SK-N-SH (cell line): ENCODE data around the gene SLC22A4. TPM values are rescaled to one million over a fixed set of nuclear protein-coding genes. Genes with fewer than 3 reads are reported as not detected.

Experiments
- CTCF ChIA-PET: fragments of 300-600, 350-600 bp; formaldehyde crosslinking; extraction: SDS; loops from one replicate; lab custom pipeline; 2021; lab: Yijun Ruan, JAX
- POLR2A ChIA-PET: fragments of 350-600 bp; sonication (Branson Sonifier 250); formaldehyde crosslinking; extraction: SDS; loops from one replicate; lab custom pipeline; 2020; ENCODE audit warnings: antibody characterized with exemption, inconsistent platforms; lab: Yijun Ruan, JAX
- DNase-seq: peaks from one replicate; pipeline ENCODE4 v3.0.0; 2012
- H2AFZ ChIP-seq: fragments of 200-600 bp; sonication (generic); 2 replicates; pipeline ENCODE4 v1.8.1; 2016; ENCODE audit warnings: antibody characterized with exemption, mild to moderate bottlenecking, low read depth
- H3F3A ChIP-seq: fragments of 200-600 bp; sonication (generic); replicated peaks from 2 replicates; pipeline ENCODE3; 2016; ENCODE audit warnings: antibody characterized with exemption, mild to moderate bottlenecking; ENCODE audit not compliant: insufficient read depth
- H3K27ac ChIP-seq, 2 experiments: fragments of 200-500 bp in 1 of 2; fragments of 200-600 bp in 1 of 2; sonication (Bioruptor generic) in 1 of 2; sonication (generic), shearing (Covaris generic) in 1 of 2; 2 replicates each; pipeline versions ENCODE4 v1.5.1 to v1.6.1; 2014 to 2016; ENCODE audit warnings: low read depth in 2 of 2, inconsistent platforms in 1 of 2, low read length in 1 of 2, mild to moderate bottlenecking in 1 of 2, mixed read lengths in 1 of 2
- H3K27me3 ChIP-seq: fragments of 200-600 bp; sonication (generic), shearing (Covaris generic); 2 replicates; pipeline ENCODE4 v1.6.1; 2016; ENCODE audit warnings: mixed run types; ENCODE audit not compliant: insufficient read depth
- H3K36me3 ChIP-seq, 2 experiments: fragments of 200-500 bp in 1 of 2; fragments of 200-600 bp in 1 of 2; sonication (Bioruptor generic) in 1 of 2; sonication (generic) in 1 of 2; replicated peaks in 1 of 2; 2 replicates each; pipeline versions ENCODE3 to v1.5.1; 2014 to 2016; ENCODE audit warnings: low read length in 1 of 2, mild to moderate bottlenecking in 1 of 2; ENCODE audit not compliant: insufficient read depth in 2 of 2, control insufficient read depth in 1 of 2
- H3K4me1 ChIP-seq, 2 experiments: fragments of 200-500 bp in 1 of 2; fragments of 200-600 bp in 1 of 2; sonication (Bioruptor generic) in 1 of 2; sonication (generic), shearing (Covaris generic) in 1 of 2; 2 replicates each; pipeline versions ENCODE4 v1.5.1 to v1.6.1; 2014 to 2016; ENCODE audit warnings: low read depth in 1 of 2, low read length in 1 of 2, mixed run types in 1 of 2; ENCODE audit not compliant: insufficient read depth in 2 of 2, control insufficient read depth in 1 of 2
- H3K4me2 ChIP-seq: fragments of 200-600 bp; sonication (generic), shearing (Covaris generic); 2 replicates; pipeline ENCODE4 v1.6.1; 2017; ENCODE audit warnings: mixed run types
- H3K4me3 ChIP-seq, 2 experiments: fragments of 200-500 bp in 1 of 2; fragments of 200-600 bp in 1 of 2; sonication (Bioruptor generic) in 1 of 2; sonication (generic), shearing (Covaris generic) in 1 of 2; 2 replicates each; pipeline versions ENCODE4 v1.5.1 to v1.8.1; 2014 to 2016; ENCODE audit warnings: low read depth in 2 of 2, inconsistent platforms in 1 of 2, low read length in 1 of 2, mild to moderate bottlenecking in 1 of 2, mixed read lengths in 1 of 2, moderate library complexity in 1 of 2
- H3K79me2 ChIP-seq: fragments of 200-600 bp; sonication (generic); 2 replicates; pipeline ENCODE4 v1.8.1; 2017; ENCODE audit warnings: mild to moderate bottlenecking; ENCODE audit not compliant: insufficient read depth
- H3K9ac ChIP-seq: fragments of 200-600 bp; sonication (generic); 2 replicates; pipeline ENCODE4 v1.6.1; 2017; ENCODE audit warnings: mixed run types
- H3K9me2 ChIP-seq: fragments of 200-600 bp; sonication (generic); 2 replicates; pipeline ENCODE4 v1.6.1; 2017; ENCODE audit warnings: mixed run types
- H3K9me3 ChIP-seq: fragments of 200-600 bp; sonication (generic); 2 replicates; pipeline ENCODE4 v1.6.1; 2017; ENCODE audit warnings: mixed run types, mild to moderate bottlenecking, moderate library complexity
- H4K20me1 ChIP-seq: fragments of 200-600 bp; sonication (generic); 2 replicates; pipeline ENCODE4 v1.6.1; 2017; ENCODE audit warnings: mild to moderate bottlenecking, mixed run types; ENCODE audit not compliant: insufficient read depth
- CHD2 ChIP-seq: fragments of 150-350 bp; IDR thresholded peaks from 2 replicates; pipeline ENCODE4 v1.6.1; 2018; ENCODE audit warnings: low read length; ENCODE audit not compliant: partially characterized antibody
- CTCF ChIP-seq: fragments of 200-600 bp; sonication (generic); IDR thresholded peaks from 2 replicates; pipeline ENCODE4 v1.6.1; 2017; ENCODE audit warnings: antibody characterized with exemption, mild to moderate bottlenecking, moderate library complexity
- ELF1 ChIP-seq: IDR thresholded peaks from 2 replicates; pipeline ENCODE4 v1.4.0; 2012
- EZH2phosphoT487 ChIP-seq: fragments of 200-600 bp; sonication (generic); IDR thresholded peaks from 2 replicates; pipeline ENCODE4 v1.6.1; 2017; ENCODE audit warnings: low read depth, mixed run types, mild to moderate bottlenecking, antibody characterized with exemption, moderate library complexity, borderline replicate concordance
- GATA2 ChIP-seq: sonication (generic); formaldehyde crosslinking; IDR thresholded peaks from 2 replicates; pipeline ENCODE4 v1.5.0; 2020; ENCODE audit warnings: mild to moderate bottlenecking, missing genetic modification reagents
- MAX ChIP-seq: IDR thresholded peaks from 2 replicates; pipeline ENCODE4 v1.4.0; 2012; ENCODE audit warnings: low read depth
- MXI1 ChIP-seq: IDR thresholded peaks from 2 replicates; pipeline ENCODE4 v1.6.1; 2012; ENCODE audit warnings: mild to moderate bottlenecking, low read depth, low read length, improper control_type of control experiment
- RAD21 ChIP-seq: IDR thresholded peaks from 2 replicates; pipeline ENCODE4 v1.6.1; 2012; ENCODE audit warnings: mild to moderate bottlenecking, low read length
- RCOR1 ChIP-seq: fragments of 150-350 bp; IDR thresholded peaks from 2 replicates; pipeline ENCODE4 v1.6.1; 2017; ENCODE audit warnings: antibody characterized with exemption, low read length
- RFX5 ChIP-seq: IDR thresholded peaks from 2 replicates; pipeline ENCODE4 v1.6.1; 2012; ENCODE audit warnings: mild to moderate bottlenecking, improper control_type of control experiment, low read length
- RXRA ChIP-seq: IDR thresholded peaks from 2 replicates; pipeline ENCODE4 v1.4.0; 2012; ENCODE audit warnings: low read depth, mild to moderate bottlenecking, borderline replicate concordance
- SMC3 ChIP-seq: IDR thresholded peaks from 2 replicates; pipeline ENCODE4 v1.6.1; 2012; ENCODE audit warnings: low read depth, low read length, improper control_type of control experiment
- TAF1 ChIP-seq: IDR thresholded peaks from 2 replicates; pipeline ENCODE4 v1.6.1; 2012; ENCODE audit warnings: low read depth, mild to moderate bottlenecking, low read length, moderate library complexity, borderline replicate concordance
- TCF12 ChIP-seq: IDR thresholded peaks from 2 replicates; pipeline ENCODE4 v1.4.0; 2012
- TEAD4 ChIP-seq: IDR thresholded peaks from 2 replicates; pipeline ENCODE4 v1.4.0; 2012; ENCODE audit warnings: mild to moderate bottlenecking, borderline replicate concordance; ENCODE audit not compliant: insufficient read depth
- YY1 ChIP-seq: IDR thresholded peaks from 2 replicates; pipeline ENCODE4 v1.4.0; 2012; ENCODE audit warnings: low read depth, mild to moderate bottlenecking
- WGBS: methylation state at CpG from one replicate; pipeline ENCODE4 v1.1.6; 2017; ENCODE audit warnings: low lambda C conversion rate; 5-methylcytosine and 5-hydroxymethylcytosine counted together
- polyA plus RNA-seq, 3 experiments: library from polyadenylated mRNA; depleted of rRNA; stranded (reverse); fragments of >200 nt; gene quantifications; 2 replicates each; pipeline ENCODE4 v1.2.3, GENCODE V29; 2012

SLC22A4 gene
- polyA plus RNA-seq, 1 of the 3 experiments (the other 2 are of a cell fraction) = 3.3 TPM

DNA sequence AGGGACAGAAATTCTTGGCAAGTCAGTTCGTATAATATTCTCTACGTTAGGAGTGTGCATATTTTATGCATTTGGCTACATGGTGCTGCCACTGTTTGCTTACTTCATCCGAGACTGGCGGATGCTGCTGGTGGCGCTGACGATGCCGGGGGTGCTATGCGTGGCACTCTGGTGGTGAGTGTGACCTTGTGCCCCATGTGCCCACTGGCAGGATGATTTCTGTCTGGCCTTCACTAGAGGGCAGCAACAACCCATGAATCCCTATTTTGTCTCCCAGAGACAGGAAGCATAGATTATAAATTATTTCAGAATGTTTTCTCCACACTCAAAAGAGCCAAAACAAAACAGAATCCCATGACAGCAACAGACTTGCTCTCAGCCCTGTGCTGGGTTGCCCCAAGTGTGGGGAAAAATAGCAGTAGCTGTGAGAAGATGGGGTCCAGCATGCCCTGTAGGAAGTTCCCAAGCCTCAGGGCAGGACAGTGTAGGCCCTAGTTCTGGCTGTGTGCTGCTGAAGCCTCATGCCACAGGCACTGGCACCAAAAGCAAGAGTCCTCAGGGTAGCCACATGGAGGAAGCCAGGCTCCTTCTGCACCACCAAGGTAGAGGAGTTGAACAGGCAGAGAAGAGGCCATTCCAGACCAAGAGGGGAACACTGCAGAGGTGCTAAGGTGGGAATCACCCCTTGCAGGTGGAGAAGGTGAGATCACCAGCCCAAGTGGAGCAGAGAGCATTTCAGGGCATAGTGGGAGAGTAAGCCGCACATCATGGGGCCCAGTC is 91.3 kb downstream of the SLC22A4 start:
- Histone ChIP-seq H3K4me1 (peaks cover 26 to 30% of the 10 kb centered on the region in 2 experiments), H3K4me2 (no peak overlapping the region), H3K27me3 (no peaks in the 10 kb centered on the region), H3K27ac (peak overlapping the region; percentile 42 to 78; a peak in 3 of 4 replicates), H3K36me3 (peaks cover 0 to 14% of the 10 kb centered on the region in 2 experiments), H3K9me3 (no peaks in the 10 kb centered on the region), H3K79me2 (no peaks in the 10 kb centered on the region), H4K20me1 (no peaks in the 10 kb centered on the region)
- 55% methylated on average over 9 of the region's 9 CpGs for WGBS
- DNase-seq = peak; percentile 87
- no peak for TF ChIP-seq GATA2 (CRISPR knock-in tag)
- peak; percentile 84 for TF ChIP-seq SMC3
- peak; percentile 92 for TF ChIP-seq RAD21
- peak; percentile 88 for TF ChIP-seq CTCF
- TF ChIP-seq RCOR1 = no peak
- TF ChIP-seq TCF12 = no peak
- TF ChIP-seq YY1 = no peak
- peak; percentile 42 for TF ChIP-seq CHD2
- TF ChIP-seq MXI1 = peak; percentile 51
- TF ChIP-seq, all 33 proteins: peak for 5
- peak overlapping the region in 1 of 2 experiments; percentile 7; a peak in 1 of 4 replicates for H3K4me3 ChIP-seq
- H3K9me2 ChIP-seq = no peaks in the 10 kb centered on the region
- CTCF ChIA-PET = interaction anchor here (0.7 to 10.3 kb wide), 28 partner anchors 8 to 434 kb away, joined by 3 to 189 read pairs (median 4); partner anchors contain the start of genes IRF1 and SLC22A5
- peaks cover 25% of the 10 kb centered on the region for H3F3A ChIP-seq
- no peak overlapping the region for H3K9ac ChIP-seq
- POLR2A ChIA-PET = no interaction called here
- H2AFZ ChIP-seq = peak overlapping the region; percentile 77; the same call in 1 of the 2 replicates

GRCh38 chr5:132386644-132387286 is 92.6 kb downstream of the SLC22A4 start:
- WGBS = 61% methylated on average over 6 of the region's 10 CpGs
- no peak overlapping the region for H3K9ac ChIP-seq
- TF ChIP-seq RAD21 (peak; percentile 87), ELF1 (no peak), SMC3 (peak; percentile 87), RXRA (no peak), EZH2phosphoT487 (no peak), TAF1 (no peak), CTCF (peak; percentile 79), MAX (no peak), TEAD4 (no peak), RFX5 (no peak)

More at GRCh38 chr5:132386644-132387286, 92.6 kb downstream of the SLC22A4 start:
- H3K9me3 ChIP-seq = no peaks in the 10 kb centered on the region
- H3K4me3 ChIP-seq = no peak overlapping the region
- peak overlapping the region; percentile 90; a peak in 3 of 4 replicates for H3K27ac ChIP-seq
- no peak overlapping the region; the same call in 1 of the 2 replicates for H3K4me2 ChIP-seq
- ChIA-PET POLR2A (interaction anchor here (0.7 kb wide), 1 partner anchor 36 kb away, joined by 5 read pairs; no protein-coding TSS in a partner anchor), CTCF (interaction anchor here (0.6 to 10.3 kb wide), 31 partner anchors 9 to 474 kb away, joined by 3 to 189 read pairs (median 4); partner anchors contain the start of genes IRF1, SLC22A4 and SLC22A5)
- peak; percentile 71 for DNase-seq
- peaks cover 26 to 32% of the 10 kb centered on the region in 2 experiments for H3K4me1 ChIP-seq
- H3K9me2 ChIP-seq = no peaks in the 10 kb centered on the region
- H3F3A ChIP-seq = peaks cover 25% of the 10 kb centered on the region
- H3K79me2 ChIP-seq = no peaks in the 10 kb centered on the region
- H4K20me1 ChIP-seq = no peaks in the 10 kb centered on the region
- no peaks in the 10 kb centered on the region for H3K27me3 ChIP-seq
- no peak overlapping the region for H2AFZ ChIP-seq
- H3K36me3 ChIP-seq = peaks cover 0 to 14% of the 10 kb centered on the region in 2 experiments
